ENCODE measurements around the gene CPSF3.
"Not testable (repeated sequence)": the region's sequence is repeated elsewhere in the genome, so short reads cannot be mapped to it uniquely, and the experiment has no call there.

Gene CPSF3

DNA sequence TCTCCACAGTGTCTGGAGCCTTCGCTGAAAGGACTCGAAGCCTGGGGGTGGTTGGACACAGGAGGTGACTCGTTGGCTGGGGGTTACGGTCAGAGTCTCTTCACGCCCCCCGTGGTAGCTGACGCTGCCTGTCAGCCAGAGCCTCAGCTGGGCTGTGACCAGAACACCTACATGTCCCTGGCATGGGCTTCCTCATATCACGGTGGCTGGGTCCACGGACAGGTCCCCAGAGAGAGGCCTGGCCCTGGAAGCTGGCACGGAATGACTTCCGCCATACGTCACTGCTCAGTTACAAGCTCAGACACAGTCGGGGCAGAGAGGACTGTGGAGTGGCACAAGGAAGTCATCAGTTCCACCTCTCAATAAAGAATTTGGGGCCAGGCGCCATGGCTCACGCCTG, 28.6 kb upstream of the CPSF3 start:
- no peak for DNase-seq (ENCODE audit: low read depth in 2 of 2)

DNA sequence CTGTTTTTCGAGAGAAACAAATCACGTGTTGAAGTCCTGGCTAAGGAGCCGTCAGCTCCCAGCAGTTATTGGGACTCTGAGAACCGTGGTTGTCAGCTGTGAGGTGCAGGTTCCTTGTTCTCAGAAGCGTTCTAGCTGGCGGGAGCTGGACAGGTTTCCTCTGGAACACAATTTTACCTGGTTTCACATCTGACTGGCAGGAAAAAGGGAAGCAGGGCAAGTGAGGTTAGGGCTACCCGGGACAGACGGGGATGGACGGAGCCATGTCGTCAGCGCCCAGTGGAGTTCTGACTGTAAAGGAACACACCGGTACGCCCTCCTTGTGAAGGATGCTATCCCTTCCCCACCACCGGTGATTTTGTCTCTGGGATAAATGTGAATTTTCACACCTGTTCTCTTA, 26.3 kb upstream of the CPSF3 start:
- DNase-seq (ENCODE audit: low read depth in 2 of 2): no peak

DNA sequence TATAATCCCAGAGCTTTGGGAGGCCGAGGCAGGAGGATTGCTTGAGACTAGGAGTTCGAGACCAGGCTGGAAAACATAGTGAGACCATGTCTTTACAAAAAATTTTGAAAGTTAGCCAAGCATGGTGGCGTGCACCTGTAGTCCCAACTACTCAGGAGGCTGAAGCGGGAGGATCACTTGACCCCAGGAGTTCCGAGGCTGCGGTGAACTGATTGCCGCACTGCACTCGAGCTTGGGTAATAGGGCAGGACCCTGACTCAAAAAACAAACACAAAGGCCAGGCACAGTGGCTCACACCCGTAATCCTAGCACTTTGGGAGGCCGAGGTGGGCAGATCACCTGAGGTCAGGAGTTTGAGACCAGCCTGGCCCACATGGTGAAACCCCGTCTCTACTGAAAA, 25.2 kb upstream of the CPSF3 start:
- not testable (repeated sequence) for DNase-seq (ENCODE audit: low read depth in 2 of 2)

- no peak for DNase-seq (ENCODE audit: low read depth in 2 of 2)
Observed at GRCh38 chr2:9398881-9399780, 24.3 kb upstream of the CPSF3 start.

DNA sequence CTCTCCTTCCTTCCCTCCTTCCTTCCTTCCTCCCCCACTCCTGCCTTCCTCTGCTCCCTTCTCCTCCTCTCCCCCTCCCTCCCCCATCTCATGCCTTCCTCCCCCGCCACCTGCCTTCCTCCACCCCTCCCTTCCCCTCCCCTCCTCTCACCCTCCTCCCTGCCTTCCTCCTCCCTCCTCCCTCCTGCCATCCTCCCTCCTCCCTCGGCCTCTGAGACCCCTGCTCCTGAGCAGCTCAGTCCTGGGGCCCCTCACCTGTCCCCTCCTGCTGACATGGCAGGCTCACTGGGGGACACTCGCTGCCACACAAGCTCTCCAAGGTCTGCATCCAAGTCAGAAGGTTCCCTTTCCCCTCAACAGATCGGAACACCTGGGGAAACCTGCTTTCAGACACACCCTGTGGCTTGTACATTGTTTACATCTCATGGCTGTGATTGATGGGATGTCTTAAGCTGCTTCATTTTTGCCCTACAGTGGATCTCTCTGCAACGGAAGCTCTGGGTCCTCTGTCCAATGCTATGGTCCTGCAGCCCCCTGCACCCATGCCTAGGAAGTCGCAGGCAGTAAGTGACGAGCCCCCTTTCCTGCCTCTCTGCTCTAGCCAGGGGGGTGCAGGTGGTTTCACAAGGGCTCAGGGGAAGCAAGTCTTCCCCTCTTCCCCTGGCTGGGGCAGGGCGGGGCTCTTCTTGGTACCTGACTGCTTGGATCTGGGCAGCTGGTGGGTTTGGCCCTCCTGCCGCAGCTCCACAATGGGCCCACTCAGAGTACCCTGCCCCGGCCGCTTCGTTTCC, 23.0 kb upstream of the CPSF3 start:
- no peak for DNase-seq (ENCODE audit: low read depth in 2 of 2)

- no peak for DNase-seq (ENCODE audit: low read depth in 2 of 2)
Observed at GRCh38 chr2:9401059-9401547, 22.4 kb upstream of the CPSF3 start.

GRCh38 chr2:9401646-9402371, 21.6 kb upstream of the CPSF3 start:
- DNase-seq (ENCODE audit: low read depth in 2 of 2): no peak

GRCh38 chr2:9403924-9404323, 19.5 kb upstream of the CPSF3 start:
- DNase-seq (ENCODE audit: low read depth in 2 of 2): no peak

DNA sequence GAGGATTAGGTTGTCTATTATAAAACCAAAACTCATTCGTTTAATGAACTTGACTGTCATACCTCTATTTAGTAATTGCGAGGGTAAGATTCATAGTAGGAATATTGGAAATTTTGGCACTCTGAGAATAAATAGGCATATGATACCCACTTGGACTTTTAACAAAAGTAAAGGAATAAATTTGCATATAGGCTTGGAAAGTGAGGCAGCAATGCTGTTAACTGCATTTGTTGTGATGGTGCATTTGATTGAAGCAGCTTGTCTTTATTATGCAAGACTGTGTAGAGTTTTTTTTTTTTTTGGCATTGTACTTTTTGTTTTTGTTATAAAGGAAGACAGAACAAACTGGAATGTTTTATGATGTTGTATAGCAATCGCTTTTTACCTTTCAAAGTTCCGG, 19.0 kb upstream of the CPSF3 start:
- DNase-seq (ENCODE audit: low read depth in 2 of 2): no peak

DNA sequence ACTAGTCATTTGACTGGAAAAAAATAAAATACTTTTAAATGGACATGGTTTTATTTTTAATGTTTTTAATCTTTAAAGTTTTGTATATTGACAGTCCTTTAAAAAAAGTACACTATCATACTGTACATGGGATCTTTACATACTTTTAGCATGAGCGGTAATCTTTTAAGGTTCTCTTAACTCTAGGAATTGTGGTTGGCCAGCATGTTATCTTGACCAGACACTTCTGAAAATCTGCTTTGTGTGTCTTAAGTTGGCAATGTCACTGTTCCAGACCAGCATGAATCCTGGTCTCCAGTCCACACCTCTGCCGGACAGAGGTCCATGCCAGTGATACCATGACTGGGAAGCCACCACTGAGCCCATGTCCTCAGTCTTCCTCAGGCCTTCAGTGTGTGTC, 17.8 kb upstream of the CPSF3 start:
- no peak for DNase-seq (ENCODE audit: low read depth in 2 of 2)

GRCh38 chr2:9406529-9407362, 16.7 kb upstream of the CPSF3 start:
- DNase-seq (ENCODE audit: low read depth in 2 of 2): no peak

GRCh38 chr2:9407363-9407811, 16.1 kb upstream of the CPSF3 start:
- no peak for DNase-seq (ENCODE audit: low read depth in 2 of 2)

GRCh38 chr2:9408641-9409151, 14.8 kb upstream of the CPSF3 start:
- no peak for DNase-seq (ENCODE audit: low read depth in 2 of 2)

DNA sequence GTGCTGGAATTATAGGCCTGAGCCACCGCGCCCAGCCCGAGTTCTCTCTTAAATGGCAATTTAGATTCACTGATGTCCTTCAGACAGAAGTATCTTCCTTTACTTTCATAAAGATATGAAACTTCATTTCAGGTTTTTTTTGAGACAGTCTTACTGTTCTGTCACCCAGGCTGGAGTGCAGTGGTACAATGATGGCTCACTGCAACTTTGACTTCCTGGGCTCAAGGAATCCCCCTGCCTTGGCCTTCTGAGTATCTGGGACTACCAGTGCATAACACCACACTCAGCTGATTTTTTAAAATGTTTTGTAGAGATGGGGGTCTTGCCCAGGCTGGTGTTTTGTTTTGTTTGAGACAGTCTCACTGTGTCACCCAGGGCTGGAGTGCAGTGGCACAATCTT, 13.3 kb upstream of the CPSF3 start:
- DNase-seq (ENCODE audit: low read depth in 2 of 2): no peak

- no peak for DNase-seq (ENCODE audit: low read depth in 2 of 2)
Observed at GRCh38 chr2:9412781-9413180, 10.7 kb upstream of the CPSF3 start.

- no peak for DNase-seq (ENCODE audit: low read depth in 2 of 2)
Observed at GRCh38 chr2:9415516-9416169, 7.8 kb upstream of the CPSF3 start.

DNA sequence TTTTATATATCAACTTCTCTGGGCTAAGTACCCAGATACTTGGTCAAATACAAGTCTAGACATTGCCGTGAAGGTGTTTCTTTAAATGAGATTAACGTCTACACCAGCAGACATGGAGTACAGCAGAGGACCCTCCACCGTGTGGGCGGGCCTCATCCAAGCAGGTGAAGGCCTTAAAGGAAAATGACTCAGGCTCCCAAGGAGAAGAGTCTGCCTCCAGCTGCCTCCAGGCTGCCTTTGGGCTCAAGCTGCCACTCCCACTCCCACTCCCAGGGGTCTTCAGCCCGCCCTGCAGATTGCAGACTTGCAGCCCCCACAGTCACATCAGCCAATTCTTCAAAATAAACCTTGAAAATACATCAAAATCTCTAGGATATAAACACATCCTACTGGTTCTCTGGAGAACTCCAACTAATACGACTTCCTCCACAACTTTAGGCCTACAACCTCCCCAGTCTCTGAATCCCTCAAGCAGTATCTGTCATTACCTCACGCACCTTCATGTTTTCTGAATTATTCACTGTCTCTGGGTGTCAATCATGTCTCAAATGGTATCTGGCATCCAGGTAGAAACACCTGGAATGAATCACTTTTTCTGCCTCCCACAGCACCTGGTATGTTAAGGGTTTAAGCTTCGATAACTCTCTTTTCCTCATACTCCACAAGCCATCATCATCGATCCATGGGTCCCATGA, 7.0 kb upstream of the CPSF3 start:
- DNase-seq (ENCODE audit: low read depth in 2 of 2): no peak

GRCh38 chr2:9416962-9417316, 6.5 kb upstream of the CPSF3 start:
- DNase-seq (ENCODE audit: low read depth in 2 of 2): no peak

- DNase-seq (ENCODE audit: low read depth in 2 of 2): no peak
Observed at GRCh38 chr2:9417725-9418124, 5.7 kb upstream of the CPSF3 start.

- no peak for DNase-seq (ENCODE audit: low read depth in 2 of 2)
Observed at GRCh38 chr2:9418746-9419145, 4.7 kb upstream of the CPSF3 start.

Data from fibroblast of skin of left quadriceps (primary cell).